ENCODE data around the gene FNDC3B. TPM values are rescaled to one million over a fixed set of nuclear protein-coding genes. Genes with fewer than 3 reads are reported as not detected.
"Not testable (repeated sequence)": the region's sequence is repeated elsewhere in the genome, so short reads cannot be mapped to it uniquely, and the experiment has no call there.

The FNDC3B gene
- total and polyA plus RNA-seq, 9 of the 15 experiments (the other 6 are each of a cell fraction or from before 2014, with no cell fraction given): 7.0 to 35.8 (median 16.2) TPM

- TF ChIP-seq SAP30 (IDR thresholded peaks at IDR 0.05; ENCODE audit: borderline replicate concordance, insufficient read depth, low read depth, low read length, poor library complexity, severe bottlenecking): no peak
Observed at GRCh38 chr3:172367205-172368105, 328.1 kb downstream of the FNDC3B start (continued).

- BruUV-seq (replicated peaks); H3K27ac ChIP-seq (ENCODE audit: extremely low read depth, low read depth, low read length); H3K4me2 ChIP-seq (ENCODE audit: insufficient read depth, low read length); CTCF ChIA-PET (ENCODE audit: low intra/inter-chr PET ratio); H3K9ac ChIP-seq (ENCODE audit: insufficient read depth in 1 of 2, low read depth in 2 of 2, low read length in 2 of 2); H2AFZ ChIP-seq (ENCODE audit: low read depth, low read length); H3K79me2 ChIP-seq (ENCODE audit: control insufficient read depth, insufficient read depth, low read length); H3K9me3 ChIP-seq (replicated peaks; ENCODE audit: control insufficient read depth, insufficient read depth, low read depth, low read length); ATAC-seq; intact Hi-C loops (cut with micrococcal nuclease); DNase-seq (ENCODE audit: extremely low read depth in 1 of 4, low spot score in 3 of 4); H4K20me1 ChIP-seq (replicated peaks; ENCODE audit: control insufficient read depth, insufficient read depth, low read length); H3K27me3 ChIP-seq (ENCODE audit: control insufficient read depth in 2 of 2, insufficient read depth in 2 of 2, low read length in 2 of 2); H3K4me1 ChIP-seq (replicated peaks in 1 of 2; ENCODE audit: control insufficient read depth in 2 of 2, insufficient read depth in 2 of 2, low read length in 2 of 2); in situ Hi-C loops (cut with MboI); H3K9me1 ChIP-seq (ENCODE audit: control insufficient read depth, insufficient read depth, low read length); H3K4me3 ChIP-seq; FAIRE-seq; POLR2A ChIA-PET: not testable (repeated sequence)
- WGBS (ENCODE audit: insufficient coverage, low coverage, missing lambda C conversion rate): 86% methylated on average over 5 of the region's 5 CpGs
- TF ChIP-seq, protein P1, sequence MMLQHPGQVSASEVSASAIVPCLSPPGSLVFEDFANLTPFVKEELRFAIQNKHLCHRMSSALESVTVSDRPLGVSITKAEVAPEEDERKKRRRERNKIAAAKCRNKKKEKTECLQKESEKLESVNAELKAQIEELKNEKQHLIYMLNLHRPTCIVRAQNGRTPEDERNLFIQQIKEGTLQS (IDR thresholded peaks at IDR 0.05): 0 out of 2 replicates have a peak, but pooled peaks have one; percentile 11
- TF ChIP-seq, protein P1 (CRISPR knock-in tag; conservative IDR thresholded peaks at IDR 0.05): not testable (repeated sequence)
- peaks cover 41% of the 10 kb centered on the region; the same call in 2 of the 3 replicates for H3K36me3 ChIP-seq (ENCODE audit: control insufficient read depth, insufficient read depth, low read length)
Observed at GRCh38 chr3:172368556-172368955, 329.2 kb downstream of the FNDC3B start.
